NCI-H69 (cell line): ENCODE data around the gene SMARCC1.

Experiments
- DNase-seq: peaks from one replicate; lab custom pipeline; 2025; lab: John Stamatoyannopoulos, UW

Gene SMARCC1

DNA sequence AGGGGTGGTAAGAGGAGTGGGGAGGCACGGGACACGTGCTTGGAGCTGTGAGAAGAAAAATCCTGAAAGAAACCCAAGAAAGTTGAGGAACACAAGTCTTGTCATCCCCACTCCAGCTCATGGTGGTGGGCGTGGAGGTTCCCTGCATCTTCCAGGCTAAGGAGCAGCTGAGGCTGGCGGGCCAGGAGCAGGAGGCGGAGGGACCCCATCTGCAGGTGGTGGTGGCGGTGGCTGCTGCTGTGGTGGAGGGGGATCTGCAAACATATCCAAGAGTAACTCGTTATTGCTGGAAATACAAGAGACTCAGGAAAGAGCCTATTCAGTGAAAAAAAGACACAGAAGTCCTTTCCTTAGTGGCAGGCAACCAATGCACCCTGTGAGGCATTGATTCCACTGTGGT, 193.6 kb downstream of the SMARCC1 start:
- DNase-seq, result no peak

DNA sequence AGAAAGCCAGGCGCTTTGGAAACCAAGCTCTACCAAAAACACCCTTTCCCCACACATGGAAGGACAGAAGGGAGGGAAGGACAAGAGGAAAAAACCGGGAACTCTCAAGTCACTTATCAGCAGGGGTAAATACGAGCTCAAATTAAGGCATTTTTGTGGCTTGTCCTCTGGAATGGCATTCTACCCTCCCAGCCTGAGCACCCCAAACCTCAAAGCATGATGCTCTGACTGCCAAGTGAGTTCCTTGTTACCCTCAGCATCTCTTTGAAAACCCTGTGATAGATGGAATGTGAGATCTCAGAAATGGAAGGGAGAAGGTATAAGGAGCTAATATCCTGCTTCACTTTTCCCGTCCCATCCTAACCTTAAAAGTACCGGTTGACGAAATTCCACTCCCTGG, 194.9 kb downstream of the SMARCC1 start:
- DNase-seq, result no peak

DNA sequence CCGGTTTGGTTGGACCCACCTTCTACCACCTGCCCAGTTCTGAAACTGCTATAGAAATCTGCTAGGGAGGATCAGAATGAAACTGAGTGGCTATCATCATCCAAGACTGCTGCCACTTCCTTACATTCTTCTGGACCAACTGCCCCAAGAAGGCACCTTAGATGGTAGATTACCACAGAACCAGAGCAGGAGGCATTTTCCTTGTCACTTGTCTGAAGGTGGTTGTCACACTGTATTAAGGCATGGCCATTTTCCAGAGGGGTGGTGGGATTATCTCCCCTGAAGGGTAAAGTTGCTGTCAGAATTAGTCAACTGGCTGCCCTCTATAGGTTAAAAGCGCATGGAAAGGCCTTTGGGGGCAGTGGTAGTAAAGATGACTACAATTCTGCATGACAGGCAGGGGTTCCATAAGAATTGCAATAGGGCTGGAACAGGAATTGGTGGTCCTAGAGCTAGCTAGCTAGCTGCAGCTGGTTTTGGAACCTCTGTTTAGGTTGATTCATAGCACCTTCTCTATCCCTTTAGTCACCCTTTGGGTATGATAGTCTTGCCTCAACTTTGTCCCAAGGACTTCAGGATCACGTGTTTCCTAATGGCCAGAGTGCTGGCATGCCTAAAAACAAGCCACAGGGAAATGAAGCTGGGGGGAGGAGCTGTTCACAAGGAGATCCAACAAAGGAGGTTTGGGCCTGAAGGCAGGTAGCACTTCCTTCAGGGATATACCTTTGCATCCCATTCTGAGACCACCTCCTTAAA, 198.2 kb downstream of the SMARCC1 start:
- no peak for DNase-seq

DNA sequence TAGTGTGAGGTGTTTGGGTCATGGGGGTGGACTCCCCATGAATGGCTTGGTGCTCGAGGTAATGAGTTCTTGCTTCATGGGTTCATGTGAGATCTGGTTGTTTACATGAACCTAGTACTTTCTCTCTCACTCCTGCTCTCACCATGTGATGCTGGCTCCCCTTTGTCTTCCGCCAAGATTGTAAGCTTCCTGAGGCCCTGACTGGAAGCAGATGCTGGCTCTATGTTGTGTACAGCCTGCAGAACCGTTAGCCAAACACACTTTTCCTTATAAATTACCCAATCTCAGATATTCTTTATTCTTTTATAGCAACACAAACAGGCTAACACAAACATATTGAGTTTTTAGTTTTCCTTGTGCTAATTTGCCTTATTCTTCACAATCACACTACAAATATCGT, 199.9 kb downstream of the SMARCC1 start:
- no peak for DNase-seq

DNA sequence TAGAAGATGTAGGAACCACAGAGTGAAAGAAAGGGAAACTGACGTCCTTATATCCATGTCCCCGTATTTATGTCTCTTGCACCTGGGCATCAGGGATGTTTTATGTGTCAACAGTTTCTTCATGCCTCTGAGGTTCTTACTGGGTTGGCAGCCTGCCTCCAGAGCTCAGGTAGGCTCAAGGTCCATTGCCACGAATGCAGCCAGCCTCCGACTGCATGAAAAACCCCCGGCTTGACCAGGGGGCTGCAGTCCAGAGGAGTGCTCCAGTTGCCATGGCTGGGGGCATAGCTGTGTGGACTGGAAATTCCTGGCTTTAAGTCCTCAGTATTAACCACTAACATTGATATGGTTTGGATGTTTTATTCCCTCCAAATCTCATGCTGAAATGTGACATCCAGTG, 200.3 kb downstream of the SMARCC1 start:
- DNase-seq, result no peak

DNA sequence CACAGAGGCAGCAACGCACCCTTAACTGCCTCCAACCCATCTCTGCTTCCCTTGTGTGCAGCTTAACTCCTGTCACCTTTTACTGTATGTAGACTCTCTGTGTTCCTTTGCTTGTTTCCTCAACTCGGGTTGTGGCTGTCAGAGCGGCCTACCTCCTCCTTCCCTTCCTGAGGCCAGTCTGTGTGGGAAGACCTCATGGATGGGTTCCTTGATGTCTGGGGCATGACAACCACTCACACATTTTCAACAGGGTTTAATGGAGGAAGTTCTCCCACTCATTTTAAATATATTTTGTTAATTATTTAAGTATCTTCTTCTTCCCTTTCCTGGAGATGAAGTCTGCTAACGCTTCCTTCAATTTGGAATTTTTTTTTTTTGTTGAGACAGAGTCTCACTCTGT, 201.2 kb downstream of the SMARCC1 start:
- DNase-seq, result no peak

DNA sequence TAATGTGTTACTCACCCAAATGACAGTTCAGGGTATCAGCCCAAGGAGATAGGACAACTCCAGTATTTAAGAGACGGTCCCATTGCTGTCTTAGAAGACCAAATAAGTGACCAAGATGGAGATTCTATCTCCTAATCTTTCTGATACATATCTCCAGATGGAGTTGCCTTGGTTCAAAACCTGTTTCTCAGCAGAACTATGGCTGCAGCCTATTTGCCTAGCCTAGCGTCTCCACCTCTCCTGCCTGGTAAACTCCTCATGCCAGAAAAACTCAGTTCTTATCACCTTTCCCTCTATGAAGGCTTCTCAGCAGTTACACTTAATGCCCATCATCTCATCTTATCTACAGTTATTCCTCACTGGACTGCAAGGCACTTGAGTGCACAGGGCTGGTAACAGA, 201.8 kb downstream of the SMARCC1 start:
- no peak for DNase-seq

DNA sequence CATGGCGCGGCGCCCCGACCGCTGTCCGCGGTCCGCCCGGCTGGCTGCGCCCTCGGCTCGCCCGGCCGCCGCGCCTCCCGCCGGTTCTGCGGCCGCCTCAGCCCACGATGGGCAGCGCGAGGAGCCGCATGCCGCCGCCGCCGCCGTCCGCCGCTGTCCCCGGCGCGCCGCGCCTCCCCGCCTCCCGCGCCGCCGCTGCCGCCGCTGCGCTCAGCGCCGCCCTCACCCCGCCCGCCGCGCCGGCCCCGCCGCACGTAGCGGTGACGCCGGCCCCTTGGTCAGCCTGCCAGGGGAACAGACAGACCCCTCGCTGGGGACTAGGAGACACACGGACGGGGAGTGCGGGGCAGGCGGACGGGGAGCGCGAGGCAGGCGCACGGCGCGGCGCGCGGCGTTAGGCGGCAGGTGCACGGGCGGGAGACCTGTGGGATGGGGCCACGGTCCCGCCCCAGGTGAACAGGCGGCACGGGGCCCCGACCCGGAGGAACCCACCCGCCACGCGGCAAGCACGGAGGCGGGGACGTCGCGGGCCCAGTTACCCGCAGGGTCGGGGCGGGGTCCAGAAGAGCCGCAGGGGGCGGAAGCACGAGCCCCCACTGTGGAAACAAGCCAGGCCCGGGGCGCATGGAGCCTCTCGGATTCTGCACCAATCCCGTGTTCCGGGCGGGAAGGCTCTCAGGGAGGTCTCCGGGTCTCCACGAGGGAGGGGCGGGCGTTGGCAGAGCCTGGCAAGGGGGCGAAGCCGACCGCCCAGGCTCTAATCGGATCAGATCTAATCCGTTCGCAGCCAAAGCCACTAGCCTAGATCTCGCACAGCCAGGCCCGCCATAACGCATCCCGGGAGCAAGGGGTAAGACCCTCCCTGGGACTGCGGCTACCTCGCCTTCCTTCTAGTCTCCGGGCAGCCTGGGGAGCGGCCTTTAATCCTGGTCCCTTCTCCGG, 202.7 kb downstream of the SMARCC1 start, which contains the start of gene CSPG5:
CSPG5 (minus strand) TSS at position 175 of the 942 bp plus-strand sequence; CDS start at position 3, 172 bp downstream.
- peak; percentile 69 for DNase-seq

DNA sequence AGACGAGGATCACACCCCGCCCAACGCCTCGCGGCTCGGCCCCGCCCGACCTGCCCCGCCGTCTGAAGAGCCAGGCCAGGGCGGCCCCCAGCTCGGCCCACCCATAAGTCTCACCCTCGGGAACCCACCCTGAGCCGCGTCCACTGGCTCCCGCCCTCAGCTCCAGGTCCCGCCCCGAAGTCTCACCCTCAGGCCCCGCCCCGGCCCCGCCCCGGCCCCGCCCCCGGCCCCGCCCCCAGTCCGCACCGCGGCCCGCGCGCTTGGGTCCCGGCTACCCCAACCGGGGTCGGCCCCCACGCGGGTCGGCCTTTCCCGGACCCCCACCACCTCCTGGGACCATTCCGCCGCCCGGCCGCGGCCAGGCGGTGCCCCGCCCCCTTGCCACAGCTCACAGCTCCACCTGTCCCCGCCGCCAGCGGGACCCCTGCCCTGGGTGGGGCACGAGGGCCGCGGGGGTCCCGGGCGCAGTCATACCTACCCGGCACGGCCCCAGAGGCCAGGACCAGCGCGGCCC, 203.5 kb downstream of the SMARCC1 start:
- peak; percentile 37 for DNase-seq

DNA sequence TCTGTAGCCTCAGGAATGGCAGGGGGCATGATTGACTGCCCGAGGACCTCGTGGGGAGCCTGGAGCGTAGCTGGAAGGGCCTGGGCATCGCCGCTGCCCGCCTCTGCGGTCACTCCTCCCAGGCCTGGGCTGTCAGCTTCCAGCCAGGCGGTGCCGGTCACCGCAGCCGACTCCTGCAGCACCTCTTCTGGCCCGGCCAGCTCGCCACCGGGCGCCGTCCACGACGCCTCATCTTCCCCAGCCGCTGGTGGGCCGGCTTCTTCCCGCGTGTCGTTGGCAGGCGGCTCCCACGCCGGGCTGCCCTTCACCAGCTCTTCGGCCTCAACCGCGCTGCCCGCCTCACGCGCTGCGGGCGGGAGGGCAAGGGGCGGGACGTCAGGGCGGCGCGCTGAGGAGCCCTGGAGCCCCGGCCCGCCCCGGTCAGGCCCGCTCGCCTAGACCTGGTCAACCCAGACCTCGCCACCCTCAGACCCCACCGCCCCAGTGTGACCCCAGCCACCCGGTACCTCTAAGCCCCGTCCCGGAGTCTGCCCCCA, 204.0 kb downstream of the SMARCC1 start:
- peak; percentile 33 for DNase-seq

DNA sequence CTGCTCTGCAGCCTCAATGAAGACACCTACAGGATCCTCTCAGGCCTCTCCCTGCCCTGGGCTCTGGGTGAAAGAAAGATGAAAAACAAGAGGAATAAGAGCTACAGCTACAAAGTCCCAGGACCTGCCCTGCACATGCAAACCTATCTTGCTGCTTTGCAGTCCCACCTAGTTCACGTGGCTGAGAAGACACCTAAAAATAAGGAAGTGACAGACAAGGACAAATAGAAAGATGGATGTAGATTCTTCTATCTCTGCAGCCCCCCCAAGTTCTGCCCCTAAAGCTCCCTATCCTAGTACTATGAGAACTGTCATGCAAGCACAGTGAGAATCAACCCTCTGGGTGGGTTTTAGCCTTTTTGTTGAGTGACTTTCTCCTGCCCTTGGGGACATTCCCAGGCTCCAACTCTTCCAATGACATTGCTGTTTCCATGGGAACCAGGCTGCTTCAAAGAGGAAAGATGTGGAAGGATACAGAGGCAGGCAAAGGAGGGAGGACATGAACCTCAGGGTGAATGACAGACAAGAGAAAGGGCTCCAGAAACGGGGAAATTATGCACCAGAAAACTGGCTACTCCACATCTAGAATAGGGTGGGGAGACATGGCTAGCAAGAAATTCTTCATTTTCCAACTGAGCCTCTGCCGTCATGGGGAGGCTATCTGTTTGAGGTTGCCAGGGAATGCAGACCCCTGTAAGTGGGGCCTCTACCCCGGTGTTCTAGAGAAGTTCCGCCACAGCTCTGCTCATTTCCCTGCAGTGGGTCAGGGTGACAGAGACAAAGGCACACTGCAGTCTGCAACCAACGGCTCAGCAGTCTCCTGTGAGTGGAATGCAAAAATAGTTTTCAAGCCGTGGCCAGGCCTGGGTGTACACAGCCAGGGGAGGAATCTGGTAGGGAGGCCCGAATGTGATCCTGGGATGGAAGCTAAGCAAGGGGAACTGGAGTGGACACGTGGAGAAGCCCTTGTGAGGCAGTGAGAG, 208.2 kb downstream of the SMARCC1 start:
- DNase-seq, result no peak

DNA sequence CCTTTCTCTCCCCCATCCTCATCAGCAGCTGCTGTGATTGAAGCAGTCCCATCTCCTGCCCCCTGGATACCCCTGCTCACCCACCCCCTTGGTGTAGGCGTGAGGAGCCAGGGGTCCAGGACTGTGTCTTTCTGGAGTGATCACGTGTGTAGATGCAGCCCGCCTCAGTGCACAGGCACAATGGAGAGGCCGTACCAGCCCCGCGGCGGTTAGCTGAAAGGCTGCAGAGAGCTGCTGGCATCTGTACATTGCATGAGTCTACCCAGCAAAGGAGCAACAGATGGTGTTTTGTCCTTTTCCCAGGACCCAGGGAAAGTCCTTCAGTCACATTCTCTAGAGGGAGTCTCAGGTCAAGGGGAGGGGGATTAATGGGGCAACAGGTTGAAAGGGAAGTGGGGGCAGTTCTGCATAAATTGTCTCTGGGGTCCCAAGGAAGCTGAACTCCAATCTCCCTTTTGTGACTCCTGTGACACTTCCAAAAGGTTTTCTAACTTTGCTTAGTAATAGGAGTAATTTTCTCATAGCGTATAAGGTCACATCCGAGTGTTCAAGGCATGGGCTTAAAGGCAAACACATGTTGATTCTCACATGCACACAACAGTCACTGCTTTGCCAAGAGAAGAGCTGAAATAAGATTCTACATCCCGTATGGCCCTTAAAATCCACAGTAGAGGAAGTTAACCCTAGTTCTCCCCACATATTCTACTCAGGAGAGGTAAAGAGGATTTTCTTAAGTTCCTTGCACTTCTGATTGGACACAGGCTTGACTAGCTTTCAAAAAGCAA, 210.1 kb downstream of the SMARCC1 start:
- peak; percentile 93 for DNase-seq

DNA sequence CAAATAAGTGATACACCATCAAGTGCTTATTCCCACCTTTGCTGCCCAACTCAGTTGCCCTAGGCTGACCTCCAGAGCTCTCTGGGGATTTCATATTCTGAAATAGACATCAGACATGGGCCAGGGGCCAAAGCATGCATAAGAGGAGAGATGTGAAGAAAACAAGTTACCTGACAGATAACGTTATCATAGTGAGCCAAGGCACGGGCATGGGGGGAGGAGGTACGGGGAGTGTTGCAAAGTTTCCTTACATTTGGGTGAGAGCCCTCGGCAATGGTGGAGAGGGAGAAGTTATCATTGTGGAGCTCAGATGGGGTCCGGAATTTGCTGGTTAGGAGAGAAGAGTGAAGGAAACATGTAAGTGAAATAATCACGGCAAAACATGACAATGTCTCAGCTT, 212.8 kb downstream of the SMARCC1 start:
- no peak for DNase-seq

DNA sequence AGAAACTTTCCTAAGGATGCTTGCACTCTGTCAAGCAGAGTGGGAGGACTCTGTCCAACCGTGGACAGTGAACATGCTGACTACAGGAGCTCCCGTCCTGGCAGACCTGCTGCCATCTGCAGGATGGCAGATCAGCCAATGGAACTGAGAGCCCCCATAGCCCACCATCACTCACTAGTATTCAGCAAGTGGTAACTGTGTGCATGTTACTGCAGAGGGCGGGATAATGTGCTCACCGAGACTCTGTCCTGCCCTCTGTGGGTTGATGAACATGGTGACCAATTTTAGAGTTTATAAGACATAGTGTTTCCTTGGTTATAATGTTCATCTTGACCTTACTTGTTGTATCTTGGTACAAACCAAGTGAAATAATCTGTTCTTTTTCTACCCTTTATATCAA, 214.5 kb downstream of the SMARCC1 start:
- no peak for DNase-seq

DNA sequence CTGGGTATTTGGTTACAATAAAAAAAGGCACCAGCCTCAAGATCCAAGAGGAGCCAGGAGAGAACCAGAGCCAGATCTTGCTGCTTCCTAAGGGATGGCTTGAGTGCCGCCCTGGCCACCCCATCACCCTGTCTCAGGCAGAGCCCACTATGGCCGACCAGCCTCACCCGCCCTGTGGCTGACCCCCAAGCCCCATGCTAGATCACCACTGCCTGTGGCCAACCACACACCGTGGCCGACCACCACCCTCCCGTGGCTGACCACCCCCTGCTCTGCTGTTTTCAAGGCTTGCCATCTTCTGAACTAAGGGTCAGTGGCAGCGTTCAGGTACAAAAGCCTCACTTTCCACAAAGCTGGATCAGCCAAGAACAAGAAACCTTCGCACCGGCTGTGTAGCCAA, 215.0 kb downstream of the SMARCC1 start:
- DNase-seq, result no peak

DNA sequence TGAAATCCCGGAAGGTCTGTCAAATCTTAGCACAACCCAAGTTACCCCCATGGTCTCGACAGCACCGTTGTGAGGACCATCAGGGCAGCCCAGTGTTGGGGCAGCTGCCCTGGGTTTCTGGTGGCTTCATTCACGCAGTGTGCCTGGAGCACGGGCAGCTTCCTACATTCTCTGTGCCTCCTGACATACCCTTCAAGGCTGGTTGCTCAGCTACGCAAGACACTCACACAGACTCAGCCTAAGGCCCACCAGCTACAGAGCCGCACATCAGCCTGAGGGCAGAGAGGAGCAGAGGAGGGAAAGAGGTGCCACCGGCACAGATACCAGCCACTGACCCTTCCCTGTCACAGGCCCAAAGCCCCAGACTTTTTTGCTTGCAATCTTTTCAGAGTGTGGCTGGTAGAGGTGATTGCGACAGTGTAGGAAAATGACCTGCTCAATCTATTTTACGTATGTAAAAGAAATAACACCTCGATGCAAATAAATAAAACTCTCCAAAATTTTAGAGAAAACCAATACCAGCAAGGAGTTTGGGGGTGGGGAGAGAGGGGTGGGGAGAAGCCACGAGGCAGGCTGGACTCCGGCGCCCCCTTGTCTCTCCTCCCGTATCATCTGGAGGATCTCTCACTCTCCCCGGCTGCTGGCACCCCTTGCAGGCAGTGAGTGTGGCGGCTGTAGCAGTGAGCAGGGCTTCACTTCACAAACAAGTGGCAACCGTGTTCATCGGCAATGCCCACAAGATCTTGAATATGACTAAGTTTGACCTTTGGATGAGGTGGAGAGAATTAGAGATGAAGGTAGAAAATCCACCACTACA, 215.8 kb downstream of the SMARCC1 start:
- DNase-seq, result no peak

DNA sequence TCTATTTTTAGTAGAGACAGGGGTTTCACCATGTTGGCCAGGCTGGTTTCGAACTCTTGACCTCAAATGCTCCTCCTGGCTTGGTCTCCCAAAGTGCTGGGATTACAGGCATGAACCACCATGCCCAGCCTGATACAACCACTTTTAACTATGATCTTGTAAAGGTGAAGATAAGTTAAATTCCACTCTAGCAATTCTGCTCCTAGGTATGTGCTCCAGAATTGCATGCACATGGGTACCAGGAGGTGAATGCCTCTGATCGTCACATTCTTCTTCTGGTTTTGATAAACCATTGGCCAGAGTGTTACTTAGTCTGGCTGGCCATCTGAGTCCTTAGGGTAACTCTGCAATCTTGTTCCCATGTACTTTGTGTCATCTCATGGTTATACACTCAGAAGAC, 225.3 kb downstream of the SMARCC1 start:
- no peak for DNase-seq

DNA sequence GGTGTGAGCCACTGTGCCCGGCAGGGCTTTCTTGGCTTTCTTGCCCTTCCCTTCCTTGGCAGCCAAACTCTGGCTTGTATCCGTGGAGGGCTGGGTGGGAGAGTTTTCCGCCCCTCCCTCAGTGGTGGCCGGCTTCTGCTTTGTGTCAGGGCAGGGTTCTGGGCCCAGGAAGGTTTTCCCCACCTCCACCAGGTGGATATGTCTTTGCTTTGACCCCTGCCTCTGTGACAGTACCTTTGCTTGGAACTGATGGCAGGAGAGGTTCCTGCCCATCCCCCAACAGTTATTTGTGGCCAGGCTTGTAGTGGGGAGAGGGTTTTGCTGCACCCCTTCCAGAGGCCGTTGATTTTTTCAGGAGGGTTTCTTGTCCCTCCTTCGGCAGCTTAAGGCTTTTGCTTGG, 227.4 kb downstream of the SMARCC1 start:
- no peak for DNase-seq

DNA sequence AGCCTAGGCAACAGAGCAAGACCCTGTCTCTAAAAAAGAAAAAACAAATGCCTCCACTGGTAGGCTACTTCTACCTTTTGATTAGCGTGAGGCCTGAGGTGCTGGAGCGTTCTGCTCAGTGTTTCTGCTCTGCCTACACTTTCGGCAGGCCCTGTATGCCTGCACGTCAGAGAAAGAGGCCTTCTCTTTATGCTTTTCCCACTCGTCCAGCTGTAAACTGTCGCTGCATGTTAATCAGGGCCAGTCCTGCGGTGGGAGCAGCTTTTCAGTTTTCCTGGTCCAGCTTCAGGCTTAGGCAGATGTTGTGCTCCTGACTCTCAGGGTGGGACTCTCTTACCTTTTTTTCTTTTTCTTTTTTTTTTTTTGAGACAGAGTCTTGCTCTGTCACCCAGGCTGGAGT, 228.3 kb downstream of the SMARCC1 start:
- no peak for DNase-seq
